Measurements from ENCODE around the gene CLEC16A. TPM values are rescaled to one million over a fixed set of nuclear protein-coding genes. Genes with fewer than 3 reads are reported as not detected.

Gene CLEC16A
- total and polyA plus RNA-seq, 2 experiments from 2014 or later, result 9.9 to 24.1 TPM

GRCh38 chr16:11170201-11170600 is 225.8 kb downstream of the CLEC16A start (continued):
- no peak for TF ChIP-seq REST (IDR thresholded peaks at IDR 0.05; ENCODE audit: unreplicated experiment)

- Histone ChIP-seq H4K20me1 (replicated peaks; ENCODE audit: insufficient read depth) (no peaks in the 10 kb centered on the region), H3K4me1 (ENCODE audit: insufficient read depth) (no peaks in the 10 kb centered on the region), H3K4me2 (no peak overlapping the region), H3K36me3 (ENCODE audit: insufficient read depth) (no peaks in the 10 kb centered on the region), H3K9me2 (ENCODE audit: insufficient read depth) (no peaks in the 10 kb centered on the region), H2AFZ (no peak overlapping the region), H3K27me3 (ENCODE audit: insufficient read depth) (no peaks in the 10 kb centered on the region), H3K27ac (ENCODE audit: low read depth) (no peak overlapping the region), H3F3A (replicated peaks; ENCODE audit: low read depth) (no peaks in the 10 kb centered on the region; the same call in 1 of the 2 replicates), H3K79me2 (replicated peaks; ENCODE audit: insufficient read depth) (no peaks in the 10 kb centered on the region), H3K4me3 (no peak overlapping the region)
- peaks cover 6% of the 10 kb centered on the region for H3K27me3 Mint-ChIP-seq (ENCODE audit: insufficient read depth, low read depth, poor library complexity)
- H3K9me3 Mint-ChIP-seq, result no peaks in the 10 kb centered on the region
- DNase-seq (ENCODE audit: low spot score) (no peak), ATAC-seq (no peak)
- H3K4me1 Mint-ChIP-seq, result no peaks in the 10 kb centered on the region
- no peaks in the 10 kb centered on the region; the same call in 2 of the 3 replicates for H3K36me3 Mint-ChIP-seq (ENCODE audit: low read depth)
- H3K27ac Mint-ChIP-seq, result no peak overlapping the region
- no peak overlapping the region for H3K4me3 Mint-ChIP-seq
- TF ChIP-seq ETS1 (IDR thresholded peaks at IDR 0.05) (no peak), ZNF331 (CRISPR knock-in tag; IDR thresholded peaks at IDR 0.05; ENCODE audit: low read depth) (no peak), ZNF462 (CRISPR knock-in tag; IDR thresholded peaks at IDR 0.05) (no peak), NANOG (IDR thresholded peaks at IDR 0.05; ENCODE audit: borderline replicate concordance) (no peak), JUNB (IDR thresholded peaks at IDR 0.05; ENCODE audit: unreplicated experiment) (no peak), STAT1 (IDR thresholded peaks at IDR 0.05; ENCODE audit: unreplicated experiment) (no peak), REST (IDR thresholded peaks at IDR 0.05; ENCODE audit: unreplicated experiment) (no peak), POLR2AphosphoS5 (IDR thresholded peaks at IDR 0.05; ENCODE audit: low read depth) (no peak), CREB1 (CRISPR knock-in tag; IDR thresholded peaks at IDR 0.05; ENCODE audit: low read depth) (no peak), EZH2 (IDR thresholded peaks at IDR 0.05; ENCODE audit: low read depth, unreplicated experiment) (no peak)
Observed at GRCh38 chr16:11170696-11171447, 226.5 kb downstream of the CLEC16A start.

Measured in GM23338 (cell line).